WTC11 (cell line): Measurements from ENCODE around the gene GTF2H1. TPM values are rescaled to one million over a fixed set of nuclear protein-coding genes. Genes with fewer than 3 reads are reported as not detected.

Experiments
- microRNA-seq: library from miRNA; unstranded; fragments of <30 nt; microRNA quantifications from one replicate; pipeline ENCODE4 v1.2.0, GENCODE V29; 2022; ENCODE audit warnings: borderline number of aligned reads
- total RNA-seq: library from RNA; stranded (reverse); gene quantifications from 3 replicates; pipeline ENCODE4 v1.2.3, GENCODE V29; 2021

GTF2H1 gene
- total RNA-seq, 1 experiment from 2014 or later: 24.1 TPM

Small RNAs within 50 kb of the gene (microRNA-seq; reads per million reads assigned to microRNA genes)
- not detected for gene MIR3159

Other genes starting within 250 kb of the GTF2H1 start
- gene SAAL1, start 216.5 kb upstream of the GTF2H1 start, total RNA-seq: 38.1 to 40.9 TPM (median 39.8 TPM) in 3 replicates
- gene MRGPRX3, start 190.0 kb upstream of the GTF2H1 start, total RNA-seq: not detected in 3 replicates
- not detected in 3 replicates for gene MRGPRX4, start 149.7 kb upstream of the GTF2H1 start, total RNA-seq
- gene SAA4, start 85.8 kb upstream of the GTF2H1 start, total RNA-seq: 0.44 to 0.50 TPM in 2 of 3 replicates, not detected in the other
- gene SAA2, start 73.9 kb upstream of the GTF2H1 start, total RNA-seq: 4.1 to 8.2 TPM (median 5.0 TPM) in 3 replicates
- 7.7 to 12.8 TPM (median 8.8 TPM) in 3 replicates for gene SAA1, start 56.3 kb upstream of the GTF2H1 start, total RNA-seq
- gene HPS5, start 427 bp upstream of the GTF2H1 start, total RNA-seq: 14.9 to 15.3 TPM (median 15.0 TPM) in 3 replicates
- 644 to 1,009 TPM (median 1,007 TPM) in 3 replicates for gene LDHA, start 72.0 kb downstream of the GTF2H1 start, total RNA-seq
- gene LDHC, start 89.8 kb downstream of the GTF2H1 start, total RNA-seq: 0.27 TPM in 1 of 3 replicates, not detected in the others
- gene LDHAL6A, start 133.3 kb downstream of the GTF2H1 start, total RNA-seq: not detected in 3 replicates
- gene TSG101, start 204.4 kb downstream of the GTF2H1 start, total RNA-seq: 41.7 to 42.6 TPM (median 42.3 TPM) in 3 replicates